HEK293T (cell line): ENCODE measurements around the gene DGAT2L6.

ENCODE experiments used
- FOXK2 ChIP-seq: fragments of 450-650 bp; IDR thresholded peaks from 2 replicates; pipeline ENCODE4 v1.6.1; 2016; ENCODE audit warnings: mild to moderate bottlenecking
- FOXM1 ChIP-seq: fragments of 450-650 bp; IDR thresholded peaks from 2 replicates; pipeline ENCODE4 v1.6.1; 2017; ENCODE audit warnings: mild to moderate bottlenecking, borderline replicate concordance
- L3MBTL2 ChIP-seq: fragments of 450-650 bp; conservative IDR thresholded peaks from 2 replicates; pipeline ENCODE4 v1.6.1; 2016; ENCODE audit warnings: mild to moderate bottlenecking
- SP1 ChIP-seq: fragments of 450-650 bp; IDR thresholded peaks from 2 replicates; pipeline ENCODE4 v1.6.1; 2017
- SUZ12 ChIP-seq: fragments of 450-650 bp; IDR thresholded peaks from 2 replicates; pipeline ENCODE4 v1.6.1; 2016; ENCODE audit warnings: mild to moderate bottlenecking
- TARDBP ChIP-seq: fragments of 450-650 bp; IDR thresholded peaks from 2 replicates; pipeline ENCODE4 v1.6.1; 2016

DNA sequence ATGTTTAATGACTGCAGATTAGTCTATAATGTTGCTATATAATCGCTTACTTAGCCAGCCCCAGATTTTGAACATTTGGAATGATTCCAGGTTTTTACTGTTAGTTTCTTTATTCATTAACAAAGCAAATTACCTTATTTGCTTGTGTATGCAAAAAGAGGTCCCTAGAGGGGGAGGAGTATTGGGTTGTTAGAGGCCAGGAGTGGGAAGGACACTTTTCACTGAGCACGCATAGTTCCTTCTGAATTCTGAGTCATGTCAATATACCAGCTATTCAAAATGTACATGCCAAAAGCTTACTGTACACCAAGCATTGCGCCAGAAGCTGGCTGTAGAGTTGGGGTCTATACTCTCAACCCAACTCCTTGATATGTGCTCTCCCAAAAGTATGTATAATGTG, 5.1 kb upstream of the DGAT2L6 start:
- no peak for TF ChIP-seq FOXK2
- TF ChIP-seq SP1: no peak
- no peak for TF ChIP-seq FOXM1
- TF ChIP-seq SUZ12: no peak
- no peak for TF ChIP-seq L3MBTL2
- no peak for TF ChIP-seq TARDBP
